Measurements from ENCODE around the gene YTHDC2.

The YTHDC2 gene

DNA sequence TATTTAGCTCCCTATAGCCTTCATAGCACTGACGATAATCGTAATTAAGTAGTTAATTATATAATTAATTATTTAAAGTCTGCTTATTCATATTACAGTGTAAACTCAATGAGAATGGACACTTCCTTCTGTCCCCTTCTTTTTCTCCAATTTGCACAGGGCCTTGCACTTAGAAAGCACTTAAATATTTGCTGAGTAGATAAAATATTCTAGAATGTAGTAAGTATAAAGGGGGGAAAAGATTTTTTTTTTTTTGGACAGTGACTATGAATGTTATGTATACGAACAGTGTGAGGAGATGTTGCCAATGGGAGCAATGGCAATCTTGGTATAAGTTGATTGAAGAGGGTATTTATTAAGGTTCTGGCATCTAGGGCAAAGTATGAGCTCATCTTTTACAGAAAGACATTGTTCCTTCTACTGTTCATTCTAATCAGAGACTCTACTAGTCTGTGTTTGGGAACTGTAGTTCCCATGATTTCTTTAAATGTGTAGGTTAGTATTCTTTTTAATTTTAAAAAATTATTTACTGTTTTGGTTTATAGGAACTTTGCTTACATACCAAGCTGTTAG is 49.4 kb downstream of the YTHDC2 start:
- H3K27ac ChIP-seq (ENCODE audit: poor library complexity, severe bottlenecking), result no peak overlapping the region
- H3K4me3 ChIP-seq (ENCODE audit: severe bottlenecking), result no peak overlapping the region
- TF ChIP-seq, protein P1, sequence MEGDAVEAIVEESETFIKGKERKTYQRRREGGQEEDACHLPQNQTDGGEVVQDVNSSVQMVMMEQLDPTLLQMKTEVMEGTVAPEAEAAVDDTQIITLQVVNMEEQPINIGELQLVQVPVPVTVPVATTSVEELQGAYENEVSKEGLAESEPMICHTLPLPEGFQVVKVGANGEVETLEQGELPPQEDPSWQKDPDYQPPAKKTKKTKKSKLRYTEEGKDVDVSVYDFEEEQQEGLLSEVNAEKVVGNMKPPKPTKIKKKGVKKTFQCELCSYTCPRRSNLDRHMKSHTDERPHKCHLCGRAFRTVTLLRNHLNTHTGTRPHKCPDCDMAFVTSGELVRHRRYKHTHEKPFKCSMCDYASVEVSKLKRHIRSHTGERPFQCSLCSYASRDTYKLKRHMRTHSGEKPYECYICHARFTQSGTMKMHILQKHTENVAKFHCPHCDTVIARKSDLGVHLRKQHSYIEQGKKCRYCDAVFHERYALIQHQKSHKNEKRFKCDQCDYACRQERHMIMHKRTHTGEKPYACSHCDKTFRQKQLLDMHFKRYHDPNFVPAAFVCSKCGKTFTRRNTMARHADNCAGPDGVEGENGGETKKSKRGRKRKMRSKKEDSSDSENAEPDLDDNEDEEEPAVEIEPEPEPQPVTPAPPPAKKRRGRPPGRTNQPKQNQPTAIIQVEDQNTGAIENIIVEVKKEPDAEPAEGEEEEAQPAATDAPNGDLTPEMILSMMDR (IDR thresholded peaks at IDR 0.05; ENCODE audit: poor library complexity, severe bottlenecking), result no peak
- H3K27me3 ChIP-seq (ENCODE audit: insufficient read depth, poor library complexity, severe bottlenecking), result no peaks in the 10 kb centered on the region
- peaks cover 87% of the 10 kb centered on the region for H3K36me3 ChIP-seq (ENCODE audit: low read depth)
- H3K4me1 ChIP-seq (ENCODE audit: insufficient read depth, poor library complexity, severe bottlenecking), result no peaks in the 10 kb centered on the region
- H3K9me3 ChIP-seq (ENCODE audit: severe bottlenecking), result no peaks in the 10 kb centered on the region
- ATAC-seq (ENCODE audit: low read depth) (no peak), DNase-seq (ENCODE audit: low spot score) (no peak)

DNA sequence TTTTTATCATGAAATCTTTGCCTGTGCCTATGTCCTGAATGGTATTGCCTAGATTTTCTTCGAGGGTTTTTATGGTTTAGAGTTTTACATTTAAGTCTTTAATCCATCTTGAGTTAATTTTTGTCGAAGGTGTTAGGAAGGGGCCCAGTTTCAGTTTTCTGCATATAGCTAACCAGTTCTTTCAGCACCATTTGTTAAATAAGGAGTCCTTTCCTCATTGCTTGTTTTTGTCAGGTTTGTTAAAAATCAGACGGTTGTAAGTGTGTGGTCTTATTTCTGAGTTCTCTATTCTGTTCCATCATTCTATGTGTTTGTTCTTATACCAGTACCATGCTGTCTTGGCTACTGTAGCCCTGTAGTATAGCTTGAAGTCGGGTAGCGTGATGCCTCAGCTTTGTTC is 55.9 kb downstream of the YTHDC2 start:
- Histone ChIP-seq H3K27ac (ENCODE audit: poor library complexity, severe bottlenecking) (no peak overlapping the region), H3K4me1 (ENCODE audit: insufficient read depth, poor library complexity, severe bottlenecking) (no peaks in the 10 kb centered on the region), H3K9me3 (ENCODE audit: severe bottlenecking) (no peaks in the 10 kb centered on the region), H3K4me3 (ENCODE audit: severe bottlenecking) (no peak overlapping the region), H3K27me3 (ENCODE audit: insufficient read depth, poor library complexity, severe bottlenecking) (no peaks in the 10 kb centered on the region), H3K36me3 (ENCODE audit: low read depth) (peaks cover 95% of the 10 kb centered on the region)
- ATAC-seq (ENCODE audit: low read depth), result no peak
- no peak for DNase-seq (ENCODE audit: low spot score)
- TF ChIP-seq, protein P1 (IDR thresholded peaks at IDR 0.05; ENCODE audit: poor library complexity, severe bottlenecking), result no peak

DNA sequence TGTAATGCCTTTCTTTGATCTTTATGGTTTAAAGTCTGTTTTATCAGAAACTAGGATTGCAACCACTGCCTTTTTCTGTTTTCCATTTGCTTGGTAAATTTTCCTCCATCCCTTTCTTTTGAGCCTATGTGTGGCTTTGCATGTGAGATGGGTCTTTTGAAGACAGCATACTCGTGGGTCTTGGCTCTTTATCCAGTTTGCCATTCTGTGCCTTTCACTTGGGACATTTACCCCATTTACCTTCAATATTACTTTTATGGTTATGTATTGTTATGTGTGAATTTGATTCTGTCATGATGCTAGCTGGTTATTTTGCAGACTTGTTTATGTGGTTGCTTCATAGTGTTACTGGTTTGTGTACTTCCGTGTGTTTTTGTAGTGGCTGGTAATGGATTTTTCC is 59.2 kb downstream of the YTHDC2 start:
- Histone ChIP-seq H3K4me1 (ENCODE audit: insufficient read depth, poor library complexity, severe bottlenecking) (no peaks in the 10 kb centered on the region), H3K4me3 (ENCODE audit: severe bottlenecking) (no peak overlapping the region), H3K27ac (ENCODE audit: poor library complexity, severe bottlenecking) (no peak overlapping the region), H3K36me3 (ENCODE audit: low read depth) (peaks cover 66% of the 10 kb centered on the region), H3K9me3 (ENCODE audit: severe bottlenecking) (no peaks in the 10 kb centered on the region), H3K27me3 (ENCODE audit: insufficient read depth, poor library complexity, severe bottlenecking) (no peaks in the 10 kb centered on the region)
- no peak for DNase-seq (ENCODE audit: low spot score)
- TF ChIP-seq, protein P1 (IDR thresholded peaks at IDR 0.05; ENCODE audit: poor library complexity, severe bottlenecking), result no peak
- ATAC-seq (ENCODE audit: low read depth), result no peak

DNA sequence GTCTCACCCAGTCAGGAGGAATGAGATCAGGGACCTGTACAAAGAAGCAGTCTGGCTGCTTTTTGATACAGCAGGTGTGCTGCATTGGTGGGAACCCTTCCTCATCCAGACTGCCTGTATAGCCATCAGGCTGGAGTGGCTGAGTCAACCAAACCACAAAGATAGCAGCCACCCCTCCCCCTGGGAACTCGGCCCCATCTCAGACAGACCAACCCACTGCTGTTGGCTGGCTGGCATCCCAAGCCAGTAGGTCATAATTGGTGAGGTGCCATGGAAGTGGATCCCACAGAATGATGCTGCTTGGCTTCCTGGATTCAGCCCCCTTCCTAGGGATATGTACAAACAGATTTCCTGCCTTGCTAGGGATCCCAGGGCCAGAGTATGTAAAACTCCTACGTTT is 60.9 kb downstream of the YTHDC2 start:
- TF ChIP-seq, protein P1 (IDR thresholded peaks at IDR 0.05; ENCODE audit: poor library complexity, severe bottlenecking), result no peak
- no peak overlapping the region for H3K4me3 ChIP-seq (ENCODE audit: severe bottlenecking)
- no peaks in the 10 kb centered on the region for H3K4me1 ChIP-seq (ENCODE audit: insufficient read depth, poor library complexity, severe bottlenecking)
- H3K27me3 ChIP-seq (ENCODE audit: insufficient read depth, poor library complexity, severe bottlenecking), result no peaks in the 10 kb centered on the region
- no peaks in the 10 kb centered on the region for H3K9me3 ChIP-seq (ENCODE audit: severe bottlenecking)
- peaks cover 54% of the 10 kb centered on the region for H3K36me3 ChIP-seq (ENCODE audit: low read depth)
- H3K27ac ChIP-seq (ENCODE audit: poor library complexity, severe bottlenecking), result no peak overlapping the region
- peak; percentile 25 for DNase-seq (ENCODE audit: low spot score)
- peak; percentile 70 for ATAC-seq (ENCODE audit: low read depth)

DNA sequence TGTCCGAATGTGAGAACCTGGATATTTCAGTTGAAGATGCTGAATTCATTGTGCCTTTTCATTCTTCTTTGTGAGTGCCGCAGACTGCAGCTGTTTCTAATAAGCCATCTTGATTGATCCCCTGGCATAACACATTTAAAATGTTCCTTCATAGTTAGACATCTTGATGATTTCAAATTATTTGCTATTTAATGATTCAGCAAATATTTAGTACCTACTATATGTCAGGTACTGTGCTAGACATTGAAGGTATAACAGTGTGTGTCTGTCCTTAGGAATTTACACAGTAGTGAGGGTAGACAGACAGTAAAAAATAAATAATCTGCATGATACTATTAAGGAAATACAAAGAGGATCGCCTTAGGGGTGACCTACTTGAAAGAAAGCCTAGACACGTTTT is 61.6 kb downstream of the YTHDC2 start:
- Histone ChIP-seq H3K4me1 (ENCODE audit: insufficient read depth, poor library complexity, severe bottlenecking) (no peaks in the 10 kb centered on the region), H3K27ac (ENCODE audit: poor library complexity, severe bottlenecking) (no peak overlapping the region), H3K9me3 (ENCODE audit: severe bottlenecking) (no peaks in the 10 kb centered on the region), H3K27me3 (ENCODE audit: insufficient read depth, poor library complexity, severe bottlenecking) (no peaks in the 10 kb centered on the region), H3K36me3 (ENCODE audit: low read depth) (peaks cover 54% of the 10 kb centered on the region), H3K4me3 (ENCODE audit: severe bottlenecking) (no peak overlapping the region)
- TF ChIP-seq, protein P1 (IDR thresholded peaks at IDR 0.05; ENCODE audit: poor library complexity, severe bottlenecking), result no peak
- ATAC-seq (ENCODE audit: low read depth) (no peak), DNase-seq (ENCODE audit: low spot score) (no peak)
